Measurements from ENCODE around the gene TPST1.

The TPST1 gene

GRCh38 chr7:66303454-66304155, 98.5 kb downstream of the TPST1 start:
- no peaks in the 10 kb centered on the region for H3K9me2 ChIP-seq (replicated peaks; ENCODE audit: low read depth, low read length)
- no peaks in the 10 kb centered on the region for H3K36me3 ChIP-seq (ENCODE audit: insufficient read depth, low read length)
- no peak overlapping the region for H3K4me2 ChIP-seq (ENCODE audit: low read depth, low read length, poor library complexity, severe bottlenecking)
- H3K4me1 ChIP-seq (ENCODE audit: insufficient read depth, low read length, poor library complexity, severe bottlenecking): no peaks in the 10 kb centered on the region
- no peak overlapping the region for H3K4me3 ChIP-seq (ENCODE audit: low read length, poor library complexity, severe bottlenecking)
- no peaks in the 10 kb centered on the region for H4K20me1 ChIP-seq (ENCODE audit: insufficient read depth, low read length, poor library complexity, severe bottlenecking)
- H3F3A ChIP-seq (ENCODE audit: low read depth): no peaks in the 10 kb centered on the region
- H3K27me3 ChIP-seq (ENCODE audit: insufficient read depth, low read length, poor library complexity, severe bottlenecking): no peaks in the 10 kb centered on the region
- no peak overlapping the region for H3K9ac ChIP-seq (ENCODE audit: low read depth, low read length, poor library complexity, severe bottlenecking)
- TF ChIP-seq EZH2phosphoT487 (IDR thresholded peaks at IDR 0.05; ENCODE audit: borderline replicate concordance) (no peak), CTCF (conservative IDR thresholded peaks at IDR 0.05; ENCODE audit: low read length) (no peak)
- H3K79me2 ChIP-seq (ENCODE audit: insufficient read depth, low read length): no peaks in the 10 kb centered on the region
- H3K9me3 ChIP-seq (ENCODE audit: insufficient read depth, low read depth, low read length): peaks cover 7% of the 10 kb centered on the region; the same call in 1 of the 2 replicates
- no peak overlapping the region for H2AFZ ChIP-seq (ENCODE audit: low read length)

- Histone ChIP-seq H3K36me3 (ENCODE audit: insufficient read depth, low read length) (no peaks in the 10 kb centered on the region), H3K9me2 (replicated peaks; ENCODE audit: low read depth, low read length) (no peaks in the 10 kb centered on the region), H2AFZ (ENCODE audit: low read length) (no peak overlapping the region), H3K4me3 (ENCODE audit: low read length, poor library complexity, severe bottlenecking) (no peak overlapping the region), H3K4me2 (ENCODE audit: low read depth, low read length, poor library complexity, severe bottlenecking) (no peak overlapping the region), H3K27me3 (ENCODE audit: insufficient read depth, low read length, poor library complexity, severe bottlenecking) (no peaks in the 10 kb centered on the region), H3F3A (ENCODE audit: low read depth) (no peaks in the 10 kb centered on the region), H3K9ac (ENCODE audit: low read depth, low read length, poor library complexity, severe bottlenecking) (no peak overlapping the region), H3K4me1 (ENCODE audit: insufficient read depth, low read length, poor library complexity, severe bottlenecking) (no peaks in the 10 kb centered on the region), H3K9me3 (ENCODE audit: insufficient read depth, low read depth, low read length) (0 out of 2 replicates have a peak, but pooled peaks cover 3% of the 10 kb centered on the region), H3K79me2 (ENCODE audit: insufficient read depth, low read length) (no peaks in the 10 kb centered on the region), H4K20me1 (ENCODE audit: insufficient read depth, low read length, poor library complexity, severe bottlenecking) (no peaks in the 10 kb centered on the region)
- no peak for TF ChIP-seq CTCF (conservative IDR thresholded peaks at IDR 0.05; ENCODE audit: low read length)
- no peak for TF ChIP-seq EZH2phosphoT487 (IDR thresholded peaks at IDR 0.05; ENCODE audit: borderline replicate concordance)
These were observed 99.4 kb downstream of the TPST1 start for GRCh38 chr7:66304536-66304935.

GRCh38 chr7:66306243-66306642, 101.1 kb downstream of the TPST1 start:
- H3K27me3 ChIP-seq (ENCODE audit: insufficient read depth, low read length, poor library complexity, severe bottlenecking): no peaks in the 10 kb centered on the region
- no peak overlapping the region for H2AFZ ChIP-seq (ENCODE audit: low read length)
- no peaks in the 10 kb centered on the region for H3K36me3 ChIP-seq (ENCODE audit: insufficient read depth, low read length)
- H3K79me2 ChIP-seq (ENCODE audit: insufficient read depth, low read length): no peaks in the 10 kb centered on the region
- H3K9me3 ChIP-seq (ENCODE audit: insufficient read depth, low read depth, low read length): no peaks in the 10 kb centered on the region
- H3K4me1 ChIP-seq (ENCODE audit: insufficient read depth, low read length, poor library complexity, severe bottlenecking): no peaks in the 10 kb centered on the region
- no peak overlapping the region for H3K4me2 ChIP-seq (ENCODE audit: low read depth, low read length, poor library complexity, severe bottlenecking)
- no peaks in the 10 kb centered on the region for H3F3A ChIP-seq (ENCODE audit: low read depth)
- H3K9me2 ChIP-seq (replicated peaks; ENCODE audit: low read depth, low read length): no peaks in the 10 kb centered on the region
- TF ChIP-seq CTCF (conservative IDR thresholded peaks at IDR 0.05; ENCODE audit: low read length) (no peak), EZH2phosphoT487 (IDR thresholded peaks at IDR 0.05; ENCODE audit: borderline replicate concordance) (no peak)
- no peak overlapping the region for H3K9ac ChIP-seq (ENCODE audit: low read depth, low read length, poor library complexity, severe bottlenecking)
- no peaks in the 10 kb centered on the region for H4K20me1 ChIP-seq (ENCODE audit: insufficient read depth, low read length, poor library complexity, severe bottlenecking)
- no peak overlapping the region for H3K4me3 ChIP-seq (ENCODE audit: low read length, poor library complexity, severe bottlenecking)
